ENCODE measurements around the gene OR10G8.
A peak's percentile ranks its signal among the peaks of the same experiment; 100 is the strongest.
"Not testable (repeated sequence)": the region's sequence is repeated elsewhere in the genome, so short reads cannot be mapped to it uniquely, and the experiment has no call there.

OR10G8 gene, protein sequence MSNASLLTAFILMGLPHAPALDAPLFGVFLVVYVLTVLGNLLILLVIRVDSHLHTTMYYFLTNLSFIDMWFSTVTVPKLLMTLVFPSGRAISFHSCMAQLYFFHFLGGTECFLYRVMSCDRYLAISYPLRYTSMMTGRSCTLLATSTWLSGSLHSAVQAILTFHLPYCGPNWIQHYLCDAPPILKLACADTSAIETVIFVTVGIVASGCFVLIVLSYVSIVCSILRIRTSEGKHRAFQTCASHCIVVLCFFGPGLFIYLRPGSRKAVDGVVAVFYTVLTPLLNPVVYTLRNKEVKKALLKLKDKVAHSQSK

GRCh38 chr11:124026498-124026897 is at the start of gene OR10G8:
Gene OR10G8, plus strand, starts transcription at chr11:124026798. Its CDS starts 2,825 bp downstream, at chr11:124029623.
- no peak for DNase-seq (ENCODE audit: low spot score)

DNA sequence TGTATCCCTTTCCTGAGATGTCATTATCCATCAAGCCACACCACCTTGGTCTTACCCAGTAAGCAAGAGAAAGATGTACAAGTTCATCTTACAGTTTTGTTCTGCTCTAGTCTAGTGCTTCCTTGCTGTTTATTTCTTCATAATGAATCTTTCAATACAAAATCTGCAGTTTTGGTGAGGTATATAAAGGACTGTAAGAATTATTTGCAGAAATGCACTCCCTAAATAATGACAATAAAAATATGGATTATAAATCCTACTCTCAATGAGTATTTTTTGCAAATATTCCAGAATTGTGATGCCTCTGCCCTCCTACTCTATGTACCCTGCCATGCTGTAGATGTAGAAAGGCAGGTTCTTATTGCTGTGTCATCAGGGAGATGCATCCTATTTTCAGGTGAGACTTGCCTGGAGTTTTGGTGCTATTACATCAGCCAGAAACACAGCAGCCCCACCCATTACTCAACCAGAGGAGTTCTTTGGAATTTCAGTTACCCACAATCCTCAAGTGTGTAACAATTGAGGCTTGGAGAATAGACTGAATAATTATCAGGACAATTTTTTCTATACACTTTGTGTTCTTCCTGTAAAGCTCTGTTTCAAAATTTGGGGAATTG is 48.8 kb upstream of the OR10G8 start, which contains the start of gene OR10S1:
Gene OR10S1, minus strand, starts transcription at position 51 of the 617 bp plus-strand sequence. CDS start 117 bp downstream, outside the sequence.
- no peak for DNase-seq (ENCODE audit: low spot score)

- DNase-seq (ENCODE audit: low spot score) = no peak
Measured at GRCh38 chr11:123979311-123979710, 47.3 kb upstream of the OR10G8 start.

DNA sequence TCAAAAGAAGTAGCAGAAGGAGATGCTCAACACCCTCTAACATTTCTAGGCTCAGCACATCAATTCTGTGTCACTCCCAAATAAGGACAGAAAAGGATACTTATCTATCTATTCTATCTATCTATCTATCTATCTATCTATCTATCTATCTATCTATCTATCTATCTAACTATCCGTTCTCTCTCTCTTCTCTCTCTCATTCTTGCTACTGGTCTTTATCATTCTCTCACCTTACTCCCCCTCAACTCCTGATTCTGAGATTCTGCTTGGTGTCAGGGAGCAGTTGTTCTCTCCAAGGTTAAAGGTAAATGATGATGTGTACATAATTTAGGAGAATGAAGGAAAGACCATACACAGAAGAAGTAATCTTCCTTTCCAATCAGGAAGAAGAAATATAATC is 31.5 kb upstream of the OR10G8 start, which contains the start of gene OR10G6:
Gene OR10G6, minus strand, starts transcription at position 43 of the 400 bp plus-strand sequence. Its CDS starts 0 bp downstream, at position 43.
- no peak for DNase-seq (ENCODE audit: low spot score)

DNA sequence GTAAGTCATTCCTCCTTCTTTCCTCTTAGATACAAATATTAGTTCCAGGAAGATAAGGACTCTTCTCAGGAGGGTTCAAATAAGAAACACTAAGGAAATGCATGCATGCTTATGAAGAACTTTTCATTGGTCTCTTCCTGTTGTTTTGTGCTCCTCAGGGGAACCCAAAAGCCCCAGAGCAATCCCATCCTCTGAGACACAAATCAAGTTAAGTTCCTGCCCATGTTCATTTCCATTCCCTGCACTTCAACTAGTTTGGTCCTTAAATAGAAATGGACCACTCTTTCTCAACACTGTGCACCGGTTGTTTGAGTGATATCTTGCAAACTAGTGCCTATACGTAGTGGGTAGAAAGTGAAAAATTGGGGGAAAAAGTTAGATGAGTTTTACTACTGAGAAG is 13.9 kb upstream of the OR10G8 start, which contains the start of gene OR10G4:
Gene OR10G4, plus strand, starts transcription at position 301 of the 400 bp plus-strand sequence. CDS start 2,578 bp downstream, outside the sequence.
- DNase-seq (ENCODE audit: low spot score) = no peak

GRCh38 chr11:124015837-124016236 is 10.8 kb upstream of the OR10G8 start:
- DNase-seq (ENCODE audit: low spot score) = not testable (repeated sequence)

- DNase-seq (ENCODE audit: low spot score) = no peak
Measured at GRCh38 chr11:124036666-124037065, 10.1 kb downstream of the OR10G8 start.

DNA sequence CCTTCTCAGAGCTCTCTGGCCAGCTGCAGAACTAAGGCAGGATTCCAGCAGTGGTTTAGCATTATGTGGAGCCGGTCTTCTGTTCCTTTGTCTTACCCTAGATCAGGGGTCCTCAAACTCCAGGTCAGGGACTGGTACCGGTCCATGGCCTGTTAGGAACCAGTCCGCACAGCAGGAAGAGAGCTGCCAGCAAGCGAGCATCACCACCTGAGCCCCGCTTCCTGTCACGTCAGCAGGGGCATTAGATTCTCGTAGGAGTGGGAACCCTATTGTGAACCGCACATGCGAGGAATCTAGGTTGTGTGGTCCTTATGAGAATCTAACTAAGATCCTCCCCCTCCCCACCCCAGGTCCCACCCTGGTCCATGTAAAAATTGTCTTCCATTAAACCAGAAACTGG is 13.0 kb downstream of the OR10G8 start:
- DNase-seq (ENCODE audit: low spot score) = no peak

DNA sequence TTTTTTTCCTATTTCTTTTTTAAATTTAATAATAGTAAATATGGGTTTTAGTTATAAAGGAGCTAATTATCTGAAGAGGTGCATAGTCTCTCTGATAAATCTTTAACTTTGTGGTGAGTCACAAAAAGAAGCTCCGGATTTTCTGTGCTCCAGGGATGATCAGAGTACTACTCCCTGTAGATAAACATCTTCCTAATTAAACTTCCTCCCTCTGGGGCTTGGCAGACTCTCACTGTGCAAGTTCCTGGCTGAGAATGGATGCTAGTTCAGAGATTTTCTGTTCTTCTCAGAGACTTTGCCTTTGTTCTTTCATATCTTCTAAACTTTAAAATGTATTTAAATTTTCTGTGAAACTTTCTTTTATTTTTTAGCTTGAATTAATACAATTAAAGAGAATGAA is 14.7 kb downstream of the OR10G8 start, which contains the start of gene OR10G7:
Gene OR10G7, minus strand, starts transcription at position 72 of the 400 bp plus-strand sequence. CDS start 2,324 bp downstream, outside the sequence.
- DNase-seq (ENCODE audit: low spot score) = no peak

DNA sequence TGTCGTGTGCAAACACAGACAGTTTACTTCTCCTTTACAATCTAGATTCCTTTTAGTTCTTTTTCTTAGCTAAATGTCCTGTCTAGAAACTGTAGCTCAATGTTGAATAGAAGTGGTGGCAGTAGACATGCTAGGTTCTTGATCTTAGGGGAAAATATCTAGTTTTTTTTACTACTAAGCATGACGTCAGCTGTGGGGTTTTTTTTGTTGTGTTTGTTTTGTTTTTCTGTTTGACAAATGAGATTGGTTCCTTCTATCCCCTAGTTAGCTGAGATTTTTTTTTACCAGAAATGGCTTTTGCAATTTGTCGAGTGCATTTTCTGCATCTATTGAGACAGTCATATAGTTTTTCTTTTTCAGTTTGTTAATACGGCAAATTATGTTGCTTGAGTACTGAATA is 16.8 kb downstream of the OR10G8 start:
- no peak for DNase-seq (ENCODE audit: low spot score)

DNA sequence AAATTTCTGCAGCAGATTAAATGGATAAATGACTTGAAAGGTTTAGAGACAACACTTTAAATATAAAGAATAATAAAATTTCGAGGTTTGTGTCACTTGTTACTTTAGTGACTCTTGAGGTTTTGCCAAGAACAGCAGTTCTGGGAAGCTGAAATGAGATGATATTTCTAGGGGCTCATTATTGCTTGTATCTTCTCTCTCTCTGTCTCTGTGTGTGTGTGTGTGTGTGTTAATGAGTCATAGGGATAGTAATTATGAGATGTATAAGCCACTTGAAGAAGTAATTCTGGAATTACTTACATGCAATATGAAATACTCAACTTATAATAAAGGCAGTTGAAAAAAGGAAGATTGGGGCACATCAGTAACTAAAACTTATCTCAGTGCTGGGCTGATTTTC is 24.1 kb downstream of the OR10G8 start:
- no peak for DNase-seq (ENCODE audit: low spot score)

- DNase-seq (ENCODE audit: low spot score) = no peak
Measured at GRCh38 chr11:124052966-124053365, 26.4 kb downstream of the OR10G8 start.

DNA sequence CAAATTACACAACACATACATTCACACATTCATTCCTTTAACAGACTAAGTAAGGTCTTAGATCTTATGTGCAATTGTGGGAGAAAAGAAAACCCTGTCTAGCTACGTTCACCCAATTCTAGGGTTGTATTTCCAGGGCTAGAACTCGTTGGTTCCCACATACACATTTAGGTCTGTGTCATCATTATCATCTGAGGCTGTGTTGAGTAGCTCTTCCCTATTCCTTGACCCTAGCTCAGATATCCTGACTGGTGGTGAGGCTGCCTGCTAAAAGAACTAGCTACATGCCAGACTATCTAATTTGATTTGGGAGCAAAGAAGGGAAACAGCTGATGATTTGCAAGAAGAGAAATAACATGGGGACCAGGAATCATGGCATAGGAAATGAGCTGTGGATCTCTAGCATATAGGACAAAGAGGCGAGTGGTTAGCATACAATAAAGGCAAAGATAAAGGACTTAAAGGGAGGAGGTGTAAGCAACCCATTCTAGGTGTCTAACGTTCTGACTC is 42.1 kb downstream of the OR10G8 start:
- DNase-seq (ENCODE audit: low spot score) = no peak

GRCh38 chr11:124069429-124070401 is 43.1 kb downstream of the OR10G8 start:
- peak; percentile 81 for DNase-seq (ENCODE audit: low spot score)

- peak; percentile 76 for DNase-seq (ENCODE audit: low spot score)
Measured at GRCh38 chr11:124070915-124071622, 44.5 kb downstream of the OR10G8 start.

GRCh38 chr11:124071623-124071948 is 45.0 kb downstream of the OR10G8 start:
- no peak for DNase-seq (ENCODE audit: low spot score)

DNA sequence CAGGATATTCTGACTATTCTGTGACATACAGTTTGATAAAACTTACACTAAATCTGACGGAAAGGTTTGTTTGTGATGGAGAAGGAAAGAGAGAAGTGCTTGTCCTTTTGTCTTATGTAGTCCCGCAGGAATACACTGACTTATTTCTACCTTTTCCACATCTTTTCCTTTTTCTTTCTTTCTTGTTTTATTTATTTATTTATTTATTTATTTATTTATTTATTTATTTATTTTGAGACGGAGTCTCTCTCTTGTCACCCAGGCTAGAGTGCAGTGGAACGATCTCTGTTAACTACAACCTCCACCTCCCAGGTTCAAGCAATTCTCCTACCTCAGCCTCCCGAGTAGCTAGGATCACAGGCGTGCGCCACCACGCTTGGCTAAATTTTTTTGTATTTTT is 45.5 kb downstream of the OR10G8 start:
- no peak for DNase-seq (ENCODE audit: low spot score)

GRCh38 chr11:124074554-124074953 is 48.0 kb downstream of the OR10G8 start:
- no peak for DNase-seq (ENCODE audit: low spot score)

DNA sequence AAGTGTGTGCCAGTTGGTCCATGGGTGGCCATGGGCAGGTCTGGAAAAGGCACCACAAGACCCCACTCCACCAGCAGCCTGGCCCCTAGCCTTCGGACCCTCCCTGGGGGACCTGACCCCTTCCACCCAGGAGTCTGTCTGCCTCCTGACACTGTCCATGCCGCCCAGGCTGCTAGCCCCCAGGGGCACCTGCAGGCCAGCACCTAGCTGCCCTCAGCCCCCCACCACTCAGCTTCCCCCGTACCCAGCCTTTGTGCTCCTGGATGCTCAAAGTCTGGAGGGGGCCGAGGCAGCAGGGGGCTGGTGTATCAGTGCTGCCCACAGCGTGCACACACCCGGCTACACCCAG is 48.9 kb downstream of the OR10G8 start:
- no peak for DNase-seq (ENCODE audit: low spot score)

- no peak for DNase-seq (ENCODE audit: low spot score)
Measured at GRCh38 chr11:124075841-124076651, 49.4 kb downstream of the OR10G8 start.

All from NAMALWA (cell line).